GM12864 (cell line): Measurements from ENCODE around the gene VPS33B.

Source experiments
- DNase-seq: peaks from one replicate; pipeline ENCODE4 v3.0.0-alpha.2; 2011; ENCODE audit warnings: low read depth
- H3K4me3 ChIP-seq: 2 replicates; pipeline ENCODE4 v1.5.1; 2011; ENCODE audit warnings: mild to moderate bottlenecking, low read depth, low read length, control low read depth
- CTCF ChIP-seq: IDR thresholded peaks from 2 replicates; pipeline ENCODE4 v1.5.1; 2011; ENCODE audit warnings: low read depth, mild to moderate bottlenecking, moderate library complexity, low read length, control low read depth, inconsistent platforms; ENCODE audit errors: missing control alignments

Gene VPS33B

GRCh38 chr15:90991587-90992285 is 30.7 kb downstream of the VPS33B start:
- H3K4me3 ChIP-seq, result no peak overlapping the region; the same call in 1 of the 2 replicates
- no peak for DNase-seq
- TF ChIP-seq CTCF, result no peak

- TF ChIP-seq CTCF, result no peak
- H3K4me3 ChIP-seq, result no peak overlapping the region
- no peak for DNase-seq
Measured at GRCh38 chr15:90990446-90990845, 31.9 kb downstream of the VPS33B start.

GRCh38 chr15:90989040-90989768 is 33.2 kb downstream of the VPS33B start:
- peak overlapping the region; percentile 3; the same call in 1 of the 2 replicates for H3K4me3 ChIP-seq
- TF ChIP-seq CTCF, result no peak

GRCh38 chr15:90988296-90988695 is 34.1 kb downstream of the VPS33B start:
- H3K4me3 ChIP-seq, result peak overlapping the region; percentile 47
- no peak for DNase-seq
- no peak for TF ChIP-seq CTCF

More at GRCh38 chr15:90989040-90989768, 33.2 kb downstream of the VPS33B start:
- no peak for DNase-seq

GRCh38 chr15:90987561-90988141 is 34.7 kb downstream of the VPS33B start:
- DNase-seq, result no peak
- peak overlapping the region; percentile 3; the same call in 1 of the 2 replicates for H3K4me3 ChIP-seq
- no peak for TF ChIP-seq CTCF

GRCh38 chr15:90986790-90987507 is 35.4 kb downstream of the VPS33B start:
- DNase-seq, result no peak
- no peak for TF ChIP-seq CTCF
- peak overlapping the region; percentile 30 for H3K4me3 ChIP-seq
